GM18505 (cell line): ENCODE measurements around the gene HIVEP3.
"Not testable (repeated sequence)": the region's sequence is repeated elsewhere in the genome, so short reads cannot be mapped to it uniquely, and the experiment has no call there.

ENCODE experiments used
- ATAC-seq: cut with Tn5 transposase; IDR thresholded peaks from one replicate; pipeline ENCODE4 v1.9.1; 2021; ENCODE audit not compliant: unreplicated experiment
- POLR2A ChIP-seq: IDR thresholded peaks from 4 replicates; pipeline ENCODE4 v1.6.1; 2011; ENCODE audit warnings: borderline replicate concordance; ENCODE audit not compliant: insufficient read depth, insufficient read length; ENCODE audit errors: extremely low read depth

The HIVEP3 gene

DNA sequence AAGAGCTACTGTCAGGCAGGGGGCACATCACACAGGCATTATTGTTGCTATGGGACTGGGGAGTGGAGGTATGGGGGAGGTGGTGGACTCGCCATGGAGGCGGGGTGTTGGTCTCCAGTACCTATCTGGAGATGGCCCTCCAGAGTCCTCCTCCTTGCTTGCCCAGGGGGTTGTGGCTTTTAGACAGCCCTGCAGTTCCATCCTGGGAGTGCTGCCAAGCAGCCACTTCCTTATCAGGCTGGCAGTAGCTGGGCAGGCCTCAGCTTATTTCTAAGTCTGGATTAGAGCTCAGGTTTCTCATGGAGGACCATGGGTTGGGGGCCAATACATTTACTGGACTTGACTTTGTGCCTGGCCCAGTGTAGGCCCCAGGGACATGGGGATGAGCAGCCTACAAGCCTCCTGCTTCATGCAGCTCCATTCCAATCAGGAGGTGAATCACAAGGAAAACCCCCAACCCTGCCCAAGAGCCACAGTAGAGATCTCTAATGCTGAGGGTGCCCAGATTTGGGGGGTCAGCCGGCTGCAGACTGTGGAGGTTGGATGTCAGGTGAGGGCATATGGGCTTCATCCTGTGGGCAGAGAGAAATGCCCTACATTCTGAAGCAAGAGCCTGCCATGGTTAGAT, 223.5 kb downstream of the HIVEP3 start:
- ATAC-seq: no peak
- TF ChIP-seq POLR2A: no peak

DNA sequence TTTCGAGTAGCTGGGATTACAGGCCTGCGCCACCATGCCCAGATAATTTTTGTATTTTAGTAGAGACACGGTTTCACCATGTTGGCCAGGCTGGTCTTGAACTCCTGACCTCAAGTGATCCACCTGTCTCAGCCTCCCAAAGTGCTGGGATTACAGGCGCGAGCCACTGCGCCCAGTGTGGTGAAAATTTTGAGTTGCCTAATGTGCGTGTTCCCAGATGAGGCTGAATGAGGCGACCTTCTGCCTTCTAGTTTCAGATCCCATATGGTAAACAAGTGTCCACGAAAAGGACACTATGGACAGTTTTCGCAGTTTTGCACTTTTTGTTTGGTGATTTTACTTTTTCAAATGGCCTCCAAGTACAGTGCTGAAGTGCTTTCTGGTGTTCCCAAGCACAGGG, 226.8 kb downstream of the HIVEP3 start:
- ATAC-seq: not testable (repeated sequence)

DNA sequence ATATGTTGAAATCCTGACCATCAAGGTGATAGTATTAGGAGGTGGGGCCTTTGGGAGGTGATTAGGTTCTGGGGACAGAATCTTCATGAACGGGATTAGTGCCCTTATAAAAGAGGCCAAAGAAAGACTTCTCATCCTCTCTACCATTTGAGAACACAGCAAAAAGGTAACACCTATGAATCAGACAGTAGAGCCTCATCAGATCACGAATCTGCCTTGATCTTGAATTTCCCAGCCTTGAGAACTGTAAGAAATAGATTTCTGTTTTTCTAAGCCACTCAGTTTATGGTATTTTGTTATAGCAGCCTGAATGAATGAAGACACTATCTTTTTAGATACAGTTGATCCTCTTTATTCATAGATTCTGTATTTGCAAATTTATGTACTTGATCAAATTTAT, 227.3 kb downstream of the HIVEP3 start:
- no peak for TF ChIP-seq POLR2A
- ATAC-seq: no peak

DNA sequence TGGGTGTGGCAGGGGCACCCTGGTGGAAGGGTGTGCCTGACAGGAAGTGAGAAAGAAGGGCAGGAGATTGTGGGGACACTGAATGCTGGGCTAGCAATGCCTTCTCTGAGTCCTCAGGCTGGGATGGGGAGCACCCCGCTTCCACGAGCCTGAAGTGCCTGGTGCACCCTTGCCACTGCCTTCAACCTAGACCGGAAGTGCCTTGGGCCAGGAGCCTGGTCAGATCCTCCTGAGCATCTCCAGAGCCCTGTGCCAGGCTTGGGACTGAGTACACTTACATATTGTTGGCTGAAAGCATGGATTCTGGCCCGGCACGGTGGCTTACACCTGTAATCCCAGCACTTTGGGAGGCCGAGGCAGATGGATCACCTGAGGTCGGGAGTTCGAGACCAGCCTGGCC, 228.4 kb downstream of the HIVEP3 start:
- TF ChIP-seq POLR2A: no peak
- ATAC-seq: no peak

DNA sequence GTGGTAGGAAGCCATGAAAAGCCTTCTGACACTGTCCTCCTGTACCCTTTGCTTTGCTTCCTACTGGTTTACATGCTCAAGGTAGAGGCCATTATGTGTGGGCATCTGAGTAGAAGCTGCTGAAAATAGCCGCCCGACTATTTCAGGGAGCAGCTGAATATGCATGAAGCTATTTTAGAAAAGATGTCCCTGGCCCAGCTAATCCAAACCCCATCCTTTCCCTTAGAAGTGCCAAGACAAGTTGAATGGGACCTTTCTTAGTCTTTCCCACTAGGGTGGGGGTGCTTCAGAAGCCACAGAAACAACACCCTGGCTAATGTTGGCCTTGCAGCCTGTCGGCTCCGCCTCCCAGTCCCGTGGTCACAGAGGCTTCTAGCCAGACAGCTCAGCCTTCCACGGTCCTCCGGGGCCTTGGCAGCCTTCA, 229.2 kb downstream of the HIVEP3 start:
- TF ChIP-seq POLR2A: no peak
- ATAC-seq: no peak

DNA sequence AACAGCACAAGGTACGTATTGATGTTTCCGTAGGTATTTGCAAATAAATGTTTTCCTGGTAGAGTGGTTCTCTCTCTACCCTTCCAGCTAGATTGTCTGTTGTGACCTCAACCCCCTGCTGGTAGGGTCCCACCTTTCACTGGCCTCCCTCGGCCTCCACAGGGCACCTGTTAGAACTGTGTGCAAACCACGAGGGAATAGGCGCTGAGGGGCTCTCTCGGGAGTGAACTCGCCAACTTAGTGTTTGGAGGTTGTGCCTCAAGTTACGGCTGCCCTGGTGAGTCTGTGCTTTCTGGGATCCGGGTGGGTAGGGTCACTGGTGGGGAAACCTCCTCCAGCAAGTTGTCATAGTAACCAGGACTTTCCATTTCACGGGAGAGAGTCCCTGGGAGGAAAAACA, 229.6 kb downstream of the HIVEP3 start:
- no peak for ATAC-seq
- TF ChIP-seq POLR2A: no peak

DNA sequence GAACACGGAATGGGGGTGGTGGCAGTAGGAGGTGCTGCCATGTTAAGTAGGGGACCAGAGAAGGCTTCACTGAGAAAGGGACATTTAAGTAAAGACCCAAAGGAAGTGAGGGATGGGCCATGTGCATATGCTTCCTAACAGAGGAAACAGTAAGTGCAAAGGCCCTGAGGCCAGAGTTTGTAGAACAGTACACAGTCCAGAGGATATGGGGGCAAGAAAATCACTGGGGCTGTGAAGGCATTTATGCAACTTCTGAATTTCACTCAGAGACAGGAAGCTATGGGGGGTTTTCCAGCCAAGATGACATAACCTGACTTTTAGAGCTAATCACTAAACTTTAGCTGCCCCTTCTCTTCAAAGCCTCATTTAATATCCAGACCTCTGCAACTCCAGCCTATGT, 231.7 kb downstream of the HIVEP3 start:
- TF ChIP-seq POLR2A: no peak
- no peak for ATAC-seq

DNA sequence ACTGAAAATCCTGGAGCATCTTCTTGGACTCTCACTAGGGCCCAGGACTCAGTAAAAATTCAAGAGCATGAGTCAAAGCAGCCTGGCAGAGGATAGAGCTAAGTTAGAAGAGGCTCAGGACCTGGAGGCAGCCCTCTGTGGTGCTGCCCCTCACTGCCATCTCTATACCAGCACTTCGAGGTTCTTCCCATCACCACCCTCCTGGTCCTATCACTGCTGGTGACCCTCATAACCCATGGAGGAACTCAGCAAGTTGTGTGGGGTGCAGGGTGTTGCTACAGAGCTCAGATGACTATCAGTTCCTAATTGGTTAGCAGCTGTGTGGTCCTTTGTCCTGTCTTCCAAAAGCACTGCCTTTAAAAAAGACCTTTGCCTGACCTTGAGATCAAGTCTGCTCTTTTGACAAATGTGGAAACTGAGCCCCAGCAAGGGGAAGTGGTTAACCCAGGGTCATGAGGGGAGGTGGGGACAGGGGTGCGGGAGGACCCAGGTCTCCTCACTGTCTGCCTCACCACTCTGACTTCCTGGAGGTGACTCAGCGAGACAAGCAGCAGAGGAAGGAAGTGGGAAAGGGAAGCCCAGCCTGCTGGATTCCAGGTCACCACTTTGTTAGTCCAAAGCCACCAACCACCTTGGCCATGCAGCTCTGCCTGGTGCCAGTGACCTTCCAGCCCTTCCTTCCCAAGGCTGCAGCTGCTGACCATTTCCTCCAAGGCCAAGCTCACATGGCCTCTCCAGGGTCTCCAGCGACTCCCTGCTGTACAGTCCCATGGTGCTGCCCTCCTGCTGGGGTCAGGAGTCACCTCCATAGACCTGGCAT, 234.8 kb downstream of the HIVEP3 start:
- ATAC-seq: no peak
- no peak for TF ChIP-seq POLR2A

DNA sequence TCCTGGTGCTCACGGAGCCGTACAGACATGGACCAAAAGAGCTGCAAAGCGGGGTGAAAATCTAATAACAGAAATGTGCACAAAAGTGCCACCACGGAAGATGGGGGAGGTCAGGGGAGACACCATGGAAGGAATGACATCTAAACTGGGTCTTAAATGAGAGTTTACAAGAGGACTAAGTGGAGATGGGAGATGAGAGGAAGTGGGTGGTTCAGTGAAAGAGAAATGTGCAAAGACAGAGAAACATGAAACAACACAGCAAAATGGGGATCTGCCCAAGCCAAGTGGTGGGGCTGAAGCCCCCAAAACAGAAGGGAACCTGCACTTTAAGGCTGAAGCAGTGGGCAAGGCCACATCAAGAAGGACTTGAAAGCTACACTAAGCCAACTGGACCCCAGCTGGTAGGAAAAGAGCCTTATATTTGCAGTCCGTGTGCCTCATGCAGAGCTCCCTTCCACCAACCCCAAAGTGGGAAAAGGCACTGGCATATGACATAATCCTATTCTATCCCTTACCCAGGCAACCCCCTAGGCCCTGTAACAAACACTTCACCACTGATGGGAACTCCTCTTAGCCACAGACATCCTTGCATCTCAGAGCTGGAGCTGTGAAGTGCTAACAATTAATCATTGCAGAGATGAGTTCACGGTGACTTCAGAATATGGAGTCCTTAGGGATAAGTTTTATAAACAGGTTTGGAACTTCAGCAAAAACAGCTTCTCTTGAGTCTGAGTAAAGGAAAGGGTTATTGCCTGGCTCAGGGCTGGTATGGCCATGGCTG, 235.7 kb downstream of the HIVEP3 start:
- TF ChIP-seq POLR2A: no peak
- no peak for ATAC-seq

DNA sequence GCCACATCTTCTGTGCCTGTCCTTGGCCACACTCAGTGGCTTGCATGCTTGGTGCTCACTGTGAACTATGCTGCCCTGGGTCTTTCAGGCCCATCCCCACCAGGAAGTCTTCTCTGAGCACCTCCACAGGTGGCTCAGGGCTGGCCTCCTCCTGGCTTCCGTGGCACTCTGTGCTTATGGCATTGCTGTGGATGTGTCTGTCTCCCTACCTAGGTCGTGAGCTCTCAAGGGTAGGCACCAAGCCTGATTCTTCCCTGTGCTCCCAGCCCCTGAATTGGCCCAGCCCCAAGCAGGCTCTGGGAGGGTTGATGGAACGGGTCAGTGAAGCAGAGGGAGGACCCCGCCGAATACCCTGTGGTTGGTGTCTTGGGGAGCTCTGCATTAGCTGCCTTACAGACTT, 236.6 kb downstream of the HIVEP3 start:
- ATAC-seq: no peak

DNA sequence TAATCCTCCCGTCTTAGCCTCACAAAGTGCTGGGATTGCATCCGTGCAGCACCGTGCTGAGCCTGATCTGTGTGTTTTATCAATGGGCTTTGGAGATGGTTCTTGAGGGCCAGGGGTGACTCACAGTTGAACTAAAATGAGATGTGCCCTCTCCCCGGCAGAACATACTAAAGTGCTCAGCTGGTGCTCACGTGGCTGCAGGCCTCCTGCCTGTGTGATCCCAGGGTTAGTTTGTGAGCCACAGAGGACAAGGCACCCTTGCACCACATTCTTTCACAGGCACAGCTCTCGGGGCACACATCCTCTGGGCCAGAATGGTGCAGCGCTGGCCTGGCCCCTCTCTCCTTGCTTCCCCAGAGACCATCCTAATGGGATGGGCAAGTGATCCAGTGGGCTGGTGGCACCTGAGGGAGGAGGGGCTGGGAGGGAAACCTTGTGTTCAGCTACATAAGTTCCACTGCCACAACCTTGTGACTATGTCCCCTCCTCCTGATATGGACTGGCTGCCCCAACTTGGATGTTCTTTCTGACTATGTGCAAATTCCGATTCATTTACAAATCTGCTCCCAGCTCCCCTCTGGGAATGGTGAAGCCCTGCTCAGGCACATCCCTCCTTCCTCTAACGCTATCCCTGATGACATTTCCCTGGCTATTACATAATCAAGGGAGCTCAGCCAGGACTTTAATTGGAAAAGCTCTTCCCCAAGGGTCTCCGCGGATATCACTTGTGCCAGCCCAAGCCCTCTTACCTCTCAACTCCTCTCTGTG, 237.2 kb downstream of the HIVEP3 start:
- no peak for ATAC-seq

More for the DNA sequence above, 236.6 kb downstream of the HIVEP3 start:
- TF ChIP-seq POLR2A: no peak

DNA sequence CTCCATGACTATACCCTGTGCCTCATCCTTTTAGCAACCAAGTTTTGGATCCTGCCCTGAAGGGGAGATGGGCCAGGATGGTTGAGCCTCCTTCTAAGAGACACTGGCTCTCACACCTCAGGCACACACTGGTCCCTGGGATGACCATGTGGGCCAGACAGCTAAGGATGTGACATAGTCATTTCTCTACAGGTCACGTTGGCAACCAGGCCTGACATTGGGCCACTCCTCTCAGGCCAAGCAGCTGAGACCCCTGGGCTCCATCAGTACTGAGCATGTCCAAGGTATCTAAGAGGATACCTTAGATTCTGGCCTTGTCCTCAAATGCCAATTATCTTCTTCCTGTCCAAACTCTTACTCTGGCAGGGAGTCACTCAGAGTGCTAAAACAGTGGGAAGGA, 238.7 kb downstream of the HIVEP3 start:
- no peak for ATAC-seq
- no peak for TF ChIP-seq POLR2A

More for the DNA sequence above, 237.2 kb downstream of the HIVEP3 start:
- TF ChIP-seq POLR2A: no peak

DNA sequence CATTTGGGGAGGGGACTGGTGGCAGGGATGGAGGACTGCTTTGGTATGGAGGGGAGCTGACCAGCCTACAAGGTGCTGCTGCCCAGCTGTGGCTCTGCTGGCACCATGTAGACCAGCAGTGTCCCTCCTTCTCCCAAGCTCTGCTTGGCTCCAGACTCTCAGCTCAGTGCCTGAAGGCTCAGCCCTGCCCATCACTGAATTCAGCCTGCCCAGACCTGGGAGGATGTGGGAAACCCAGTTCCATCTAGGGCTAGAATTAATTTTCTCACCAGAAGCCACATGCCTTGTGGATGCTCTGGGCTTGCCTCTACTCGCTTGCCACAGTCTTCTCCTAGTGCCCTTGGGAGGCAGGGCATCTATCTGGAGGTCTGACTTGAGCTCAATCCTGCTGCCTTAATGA, 239.2 kb downstream of the HIVEP3 start:
- no peak for ATAC-seq
- TF ChIP-seq POLR2A: no peak
